RCC 7860 (cell line): ENCODE results near the gene ADD1.

Experiments
- DNase-seq: peaks from one replicate; pipeline ENCODE4 v3.0.0-alpha.2; 2015; ENCODE audit warnings: low spot score
- FAIRE-seq: peaks from 2 replicates; lab custom pipeline; 2012; peaks lifted over from hg19 to GRCh38; lab: Jason Lieb, UNC

The ADD1 gene, protein sequence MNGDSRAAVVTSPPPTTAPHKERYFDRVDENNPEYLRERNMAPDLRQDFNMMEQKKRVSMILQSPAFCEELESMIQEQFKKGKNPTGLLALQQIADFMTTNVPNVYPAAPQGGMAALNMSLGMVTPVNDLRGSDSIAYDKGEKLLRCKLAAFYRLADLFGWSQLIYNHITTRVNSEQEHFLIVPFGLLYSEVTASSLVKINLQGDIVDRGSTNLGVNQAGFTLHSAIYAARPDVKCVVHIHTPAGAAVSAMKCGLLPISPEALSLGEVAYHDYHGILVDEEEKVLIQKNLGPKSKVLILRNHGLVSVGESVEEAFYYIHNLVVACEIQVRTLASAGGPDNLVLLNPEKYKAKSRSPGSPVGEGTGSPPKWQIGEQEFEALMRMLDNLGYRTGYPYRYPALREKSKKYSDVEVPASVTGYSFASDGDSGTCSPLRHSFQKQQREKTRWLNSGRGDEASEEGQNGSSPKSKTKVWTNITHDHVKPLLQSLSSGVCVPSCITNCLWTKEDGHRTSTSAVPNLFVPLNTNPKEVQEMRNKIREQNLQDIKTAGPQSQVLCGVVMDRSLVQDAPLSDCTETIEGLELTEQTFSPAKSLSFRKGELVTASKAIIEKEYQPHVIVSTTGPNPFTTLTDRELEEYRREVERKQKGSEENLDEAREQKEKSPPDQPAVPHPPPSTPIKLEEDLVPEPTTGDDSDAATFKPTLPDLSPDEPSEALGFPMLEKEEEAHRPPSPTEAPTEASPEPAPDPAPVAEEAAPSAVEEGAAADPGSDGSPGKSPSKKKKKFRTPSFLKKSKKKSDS

DNA sequence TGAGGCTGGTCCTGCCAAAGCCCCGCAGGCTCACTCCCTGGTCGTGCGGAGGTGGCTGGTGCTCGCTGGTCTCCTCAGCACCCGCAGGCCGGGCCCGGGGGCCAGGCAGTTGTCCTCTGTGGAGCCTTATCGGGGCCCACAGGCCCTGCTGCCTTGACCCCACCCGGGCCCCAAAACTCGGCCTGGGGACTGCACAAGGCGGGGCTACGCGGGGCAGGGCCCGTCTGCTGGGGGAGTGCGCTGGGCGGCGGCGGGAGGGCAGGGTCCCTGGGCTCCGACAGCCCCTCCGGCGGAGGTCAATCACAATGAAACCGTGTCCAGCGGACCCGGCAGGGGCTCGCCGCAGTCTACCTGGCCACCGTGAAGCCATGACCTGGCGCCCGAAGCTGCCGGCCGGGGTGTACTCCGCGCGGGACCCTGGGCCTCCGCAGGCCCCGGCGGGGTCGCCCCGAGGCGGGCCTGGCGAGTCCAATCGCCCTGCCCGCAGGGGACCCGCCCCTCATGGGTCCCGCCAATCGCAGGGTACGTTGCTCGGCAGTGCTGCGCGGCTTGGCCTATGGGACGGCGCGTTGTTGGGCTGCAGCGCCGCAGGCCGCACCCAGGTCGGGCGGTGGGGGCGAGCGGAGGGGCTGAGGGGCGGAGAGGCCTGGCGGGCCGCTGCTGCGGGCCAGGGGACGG lies at the start of gene ADD1:
ADD1 (plus strand) TSS at position 582 of the 678 bp plus-strand sequence. CDS start 32,072 bp downstream, outside the sequence.
- DNase-seq (peak; percentile 80), FAIRE-seq (no peak)

DNA sequence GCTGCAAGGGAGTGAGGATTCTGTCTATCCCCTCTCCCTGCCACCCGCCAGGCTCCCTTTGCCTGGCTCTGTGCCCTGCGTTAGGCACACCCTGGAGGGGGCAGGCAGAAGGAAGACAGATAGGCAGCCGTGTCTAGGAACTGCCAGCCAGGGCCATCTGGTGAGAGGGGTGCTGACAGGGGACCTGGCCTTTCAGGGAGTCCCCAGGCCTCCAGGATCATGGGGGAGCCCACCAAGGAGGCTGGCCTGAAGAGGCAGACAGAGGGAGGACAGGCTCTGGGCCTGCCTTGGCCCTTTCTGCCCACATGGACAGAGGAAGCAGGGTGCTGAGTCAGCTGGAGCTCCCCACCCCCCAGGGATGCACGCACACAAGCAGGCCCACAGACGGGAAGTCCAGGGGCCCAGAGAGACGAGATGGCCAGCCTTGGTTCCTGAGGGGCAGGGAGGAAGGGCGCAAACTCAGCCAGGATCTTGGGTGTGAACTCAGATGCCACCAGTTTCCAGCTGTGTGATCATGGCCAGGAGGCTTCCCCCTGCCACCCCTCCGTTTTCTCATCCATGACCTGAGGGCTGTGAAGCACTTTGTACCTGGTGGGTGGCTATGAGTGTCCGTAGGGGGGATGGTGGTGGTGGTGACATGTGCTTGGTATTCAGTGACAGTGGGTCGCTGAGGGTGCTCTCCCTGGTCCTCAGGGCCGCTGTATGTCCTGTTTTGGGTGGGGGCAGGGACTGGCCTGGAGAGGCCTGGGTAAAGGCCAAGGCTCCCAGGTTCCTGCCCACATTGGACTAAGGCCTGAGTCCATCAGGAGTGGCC lies 49.0 kb upstream of the ADD1 start:
- FAIRE-seq (peak; percentile 73), DNase-seq (peak; percentile 87)

DNA sequence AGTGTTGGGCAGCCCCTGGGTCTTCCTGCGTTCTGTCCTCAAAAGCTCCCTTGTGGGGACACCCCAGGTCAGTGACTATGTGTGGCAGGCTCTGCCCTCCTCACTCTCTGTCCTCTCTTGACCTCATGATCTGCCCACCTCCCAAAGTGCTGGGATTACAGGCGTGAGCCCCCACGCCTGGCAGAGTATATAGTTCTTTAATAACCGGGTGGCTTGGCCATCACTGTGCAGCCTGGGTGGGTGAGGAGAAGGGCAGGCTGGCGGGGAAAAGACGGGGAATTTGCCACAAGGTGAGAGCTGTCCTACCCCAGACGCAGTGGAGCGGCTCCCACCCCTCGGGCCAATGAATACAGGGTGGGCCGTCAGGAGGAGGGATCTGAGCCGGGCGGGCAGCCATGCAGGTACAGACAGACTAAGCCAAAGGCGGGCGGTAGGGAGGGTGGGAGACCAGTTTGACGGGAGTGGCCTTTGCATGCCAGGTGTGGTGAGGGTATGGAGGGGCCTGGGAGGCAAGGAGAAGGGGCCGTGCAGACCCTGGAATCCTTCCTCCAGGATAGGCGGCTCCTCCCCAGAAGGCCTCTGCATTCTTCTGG lies 48.2 kb upstream of the ADD1 start:
- no peak for DNase-seq
- FAIRE-seq: no peak

DNA sequence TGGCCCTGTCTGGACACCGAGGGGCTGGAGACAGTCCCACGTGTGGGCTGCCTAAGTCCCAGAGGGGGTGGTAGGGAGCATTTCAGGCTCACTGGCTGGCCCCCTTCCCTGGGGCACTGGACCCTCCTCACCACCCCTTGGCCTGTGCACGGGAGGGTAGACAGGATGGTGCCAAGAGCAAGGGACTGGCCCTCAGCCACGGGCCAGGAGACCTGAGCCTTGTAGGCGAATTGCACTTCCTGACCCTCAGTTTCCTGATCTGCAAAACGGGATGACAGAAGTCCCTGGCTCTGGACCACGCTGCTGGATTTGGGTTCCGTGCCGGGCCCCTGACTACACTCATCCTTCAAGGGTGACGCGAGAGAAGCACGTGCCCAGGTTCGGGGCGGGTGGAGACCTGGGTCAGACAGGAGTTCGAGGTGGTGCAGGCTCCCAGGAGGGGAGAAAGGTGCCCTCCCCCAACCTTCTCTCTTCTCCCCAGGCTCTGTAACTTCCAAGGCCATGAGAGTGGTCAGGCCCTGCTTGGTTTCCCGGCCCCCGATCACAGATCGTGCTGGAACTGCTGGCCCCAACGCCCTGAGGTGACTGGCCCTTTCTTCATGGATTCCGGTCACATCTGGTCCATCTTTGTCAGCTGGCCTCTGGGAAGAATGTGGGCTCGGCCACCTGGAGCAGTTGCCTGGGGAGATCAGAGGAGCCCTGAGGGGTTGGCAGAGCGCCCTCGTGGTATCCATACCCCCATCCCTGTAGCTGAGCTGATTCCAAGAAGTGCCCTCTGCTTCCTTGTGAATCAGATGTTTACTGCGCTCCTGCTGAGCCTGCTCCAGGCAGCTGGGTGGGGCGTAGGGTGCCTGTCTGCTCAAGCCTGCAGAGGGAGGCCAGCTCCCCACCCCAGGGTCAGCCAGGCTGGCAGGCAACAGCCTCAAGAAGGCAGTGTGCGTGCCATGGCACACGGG lies 47.5 kb upstream of the ADD1 start:
- DNase-seq: peak; percentile 95
- FAIRE-seq: peak; percentile 95

DNA sequence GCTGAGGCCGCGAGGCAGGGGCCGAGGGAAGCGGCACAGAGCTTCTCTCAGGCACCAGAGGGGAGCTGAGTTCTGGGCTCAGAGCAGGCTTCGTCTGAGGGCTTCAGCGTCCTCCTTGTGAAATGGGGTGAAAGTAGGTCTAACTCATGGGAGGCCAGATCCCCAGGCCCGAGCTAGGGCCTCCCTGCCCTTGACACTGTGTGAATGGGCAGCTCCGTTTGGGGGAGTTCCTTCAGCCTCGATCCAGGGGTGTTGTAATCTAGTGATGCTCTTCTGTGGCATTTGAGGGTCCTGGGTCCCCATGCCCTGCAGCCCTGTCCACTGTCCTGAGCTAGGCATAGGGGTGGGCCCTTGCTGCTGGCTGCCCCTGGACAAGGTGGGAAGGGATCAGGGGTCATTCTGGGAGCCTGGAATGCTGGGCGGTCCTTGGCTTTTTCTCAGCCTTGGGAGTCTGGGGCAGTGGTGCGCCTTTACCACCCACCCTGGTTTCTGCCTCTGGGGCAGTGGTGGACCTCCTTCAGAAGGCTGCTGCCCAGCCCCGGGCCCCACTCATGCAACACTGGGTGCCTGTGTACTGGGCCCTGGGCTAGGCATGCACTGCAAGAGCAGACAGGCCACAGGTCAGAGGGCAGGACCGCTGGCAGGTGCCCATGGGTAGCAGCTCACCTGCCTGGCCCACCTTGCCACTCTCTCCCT lies 46.6 kb upstream of the ADD1 start:
- FAIRE-seq: no peak
- no peak for DNase-seq

DNA sequence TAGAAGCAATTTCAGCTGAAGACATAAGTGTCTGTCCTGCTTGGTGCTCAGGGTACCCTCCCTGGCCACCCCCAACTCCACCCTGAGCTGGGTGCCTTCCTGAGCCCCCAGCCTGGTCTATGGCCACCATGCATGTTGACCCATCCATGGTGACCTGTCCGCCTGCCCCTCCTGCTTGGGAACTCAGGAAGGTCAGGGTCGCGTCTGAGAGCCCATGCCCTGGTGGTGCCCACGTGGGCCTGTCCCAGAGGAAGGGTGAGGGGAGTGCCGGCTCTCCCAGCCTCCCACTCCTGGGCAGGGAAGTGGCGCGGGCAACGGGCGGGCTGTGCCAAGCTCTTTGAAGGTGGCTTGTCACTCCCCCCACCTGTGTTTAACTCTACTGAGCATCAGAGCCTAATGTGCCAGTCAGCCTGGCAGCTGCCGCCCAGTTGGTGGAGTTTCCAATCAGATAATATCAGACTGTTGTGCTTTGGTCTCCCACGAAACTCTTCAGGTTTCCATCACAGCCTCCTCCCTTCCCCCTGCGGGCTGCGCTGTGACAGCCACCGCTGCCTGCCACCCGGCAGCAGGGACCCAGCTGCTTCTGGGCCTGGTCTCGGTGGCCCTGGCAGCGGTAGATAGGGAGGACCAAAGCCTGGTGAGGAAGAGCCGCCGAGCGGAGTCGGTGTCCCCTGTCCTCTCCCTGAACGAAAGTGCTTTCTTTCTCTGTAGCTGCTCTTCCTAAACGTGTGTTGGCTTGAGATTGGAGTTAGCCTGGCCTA lies 45.9 kb upstream of the ADD1 start:
- FAIRE-seq (no peak), DNase-seq (no peak)

DNA sequence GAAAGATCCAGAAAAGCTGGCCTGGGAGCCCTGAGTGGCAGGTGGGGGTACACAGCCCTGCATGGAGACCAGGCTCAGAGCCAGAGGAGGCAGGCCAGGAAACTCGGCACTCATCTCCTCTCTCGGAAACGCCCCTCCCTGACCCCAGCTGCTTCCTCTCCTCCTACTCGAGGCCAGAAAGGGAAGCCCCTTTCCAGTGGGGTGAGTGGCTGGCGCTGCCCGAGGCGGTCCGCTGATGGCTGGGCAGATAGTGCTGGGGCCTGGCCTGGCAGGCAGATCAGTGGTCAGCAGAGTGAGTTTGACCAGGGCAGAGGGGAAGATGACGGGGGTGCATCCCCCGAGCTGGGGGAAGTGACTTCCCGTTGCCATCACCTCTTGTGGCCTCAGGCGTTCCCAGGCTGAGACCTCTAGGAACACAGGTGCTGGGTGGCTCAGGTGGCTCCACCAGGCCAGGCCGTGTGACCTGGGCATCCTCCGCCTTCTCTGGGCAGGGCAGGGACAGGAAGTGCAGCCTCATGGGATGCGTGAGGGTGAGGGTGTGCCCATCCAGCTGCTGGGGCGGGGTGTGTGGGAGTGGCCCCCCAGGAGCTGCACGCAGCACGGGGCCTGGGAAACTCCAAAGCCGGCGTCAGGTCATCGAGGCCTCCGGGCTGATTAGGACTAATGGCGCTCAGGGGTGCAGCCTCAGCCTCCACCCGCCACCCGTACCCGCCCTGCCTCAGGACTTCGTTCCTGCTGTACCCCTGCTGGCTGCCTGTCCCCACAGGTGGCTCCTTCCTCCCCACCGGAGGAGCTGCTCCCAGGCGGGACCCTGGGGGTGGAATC lies 45.0 kb upstream of the ADD1 start:
- peak; percentile 45 for FAIRE-seq

DNA sequence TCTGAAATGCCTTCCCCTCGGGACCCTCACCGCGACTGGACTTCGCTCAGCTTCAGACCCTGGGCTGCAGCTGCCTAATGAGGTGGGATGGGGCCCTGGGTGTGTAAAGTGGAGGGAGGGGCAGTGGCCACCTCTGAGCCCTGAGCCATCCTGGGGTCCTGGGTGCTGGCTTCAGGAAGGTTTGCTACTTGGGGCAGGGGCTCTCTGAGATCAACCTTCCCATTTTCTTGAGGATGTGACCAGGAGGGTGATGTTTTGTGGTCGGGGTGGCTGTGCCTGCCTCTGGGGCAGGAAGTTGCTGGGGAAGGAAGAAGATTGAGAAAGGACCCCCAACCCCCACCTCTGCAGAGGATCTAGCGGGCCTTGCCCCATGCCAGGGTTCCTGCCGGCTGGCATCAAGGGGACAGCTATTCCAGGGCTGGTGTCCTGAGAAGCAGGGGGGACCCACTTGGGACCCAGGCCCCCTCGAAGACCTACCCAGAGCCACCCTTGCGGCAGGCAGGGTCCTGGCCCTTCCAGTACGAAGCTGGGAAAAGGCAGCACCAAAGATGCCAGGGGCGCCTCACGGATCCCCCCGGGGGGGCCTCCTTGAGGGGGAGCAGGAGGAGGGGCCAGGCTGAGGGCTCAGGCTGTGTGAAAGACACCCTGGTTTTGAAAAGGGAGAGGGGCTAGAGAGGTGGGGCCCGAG lies 44.3 kb upstream of the ADD1 start:
- FAIRE-seq: no peak
- DNase-seq: no peak

More for the DNA sequence above, 45.0 kb upstream of the ADD1 start:
- DNase-seq: peak; percentile 71

DNA sequence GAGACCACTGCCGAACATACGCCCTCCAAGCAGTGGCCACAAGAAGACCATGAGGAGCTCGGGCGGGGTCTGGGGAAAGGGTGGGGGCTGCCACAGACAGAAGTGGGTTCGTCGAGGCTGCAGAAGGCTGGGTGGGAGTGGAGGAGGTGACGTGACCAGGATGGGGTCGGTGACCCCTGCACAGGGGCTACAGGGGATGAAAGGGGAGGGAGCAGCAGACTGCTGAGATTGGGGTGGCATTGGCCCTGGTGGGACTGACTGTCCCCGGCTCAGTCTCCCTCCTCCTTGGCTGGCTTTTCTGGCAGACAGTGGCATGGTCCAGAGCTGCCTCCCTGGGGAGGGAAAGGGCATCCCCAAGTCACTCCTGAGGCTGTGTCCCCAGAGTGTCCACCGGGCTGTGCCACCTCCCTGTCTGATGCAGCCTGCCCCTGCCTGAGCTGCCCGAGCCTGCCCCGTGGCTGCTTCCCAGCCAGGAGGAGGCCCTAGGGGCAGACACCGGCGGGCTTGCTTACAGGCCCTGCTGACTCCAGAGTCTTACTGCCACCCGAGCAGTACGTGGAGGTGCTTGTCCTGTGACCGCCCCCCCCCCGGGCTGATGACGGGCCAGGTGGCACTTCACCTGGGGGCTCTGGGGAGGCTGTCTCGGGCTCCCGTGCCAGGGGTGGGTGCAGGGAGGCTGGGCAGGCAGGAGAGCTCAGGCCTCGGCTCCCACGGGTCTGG lies 43.5 kb upstream of the ADD1 start:
- FAIRE-seq (no peak), DNase-seq (peak; percentile 26)

DNA sequence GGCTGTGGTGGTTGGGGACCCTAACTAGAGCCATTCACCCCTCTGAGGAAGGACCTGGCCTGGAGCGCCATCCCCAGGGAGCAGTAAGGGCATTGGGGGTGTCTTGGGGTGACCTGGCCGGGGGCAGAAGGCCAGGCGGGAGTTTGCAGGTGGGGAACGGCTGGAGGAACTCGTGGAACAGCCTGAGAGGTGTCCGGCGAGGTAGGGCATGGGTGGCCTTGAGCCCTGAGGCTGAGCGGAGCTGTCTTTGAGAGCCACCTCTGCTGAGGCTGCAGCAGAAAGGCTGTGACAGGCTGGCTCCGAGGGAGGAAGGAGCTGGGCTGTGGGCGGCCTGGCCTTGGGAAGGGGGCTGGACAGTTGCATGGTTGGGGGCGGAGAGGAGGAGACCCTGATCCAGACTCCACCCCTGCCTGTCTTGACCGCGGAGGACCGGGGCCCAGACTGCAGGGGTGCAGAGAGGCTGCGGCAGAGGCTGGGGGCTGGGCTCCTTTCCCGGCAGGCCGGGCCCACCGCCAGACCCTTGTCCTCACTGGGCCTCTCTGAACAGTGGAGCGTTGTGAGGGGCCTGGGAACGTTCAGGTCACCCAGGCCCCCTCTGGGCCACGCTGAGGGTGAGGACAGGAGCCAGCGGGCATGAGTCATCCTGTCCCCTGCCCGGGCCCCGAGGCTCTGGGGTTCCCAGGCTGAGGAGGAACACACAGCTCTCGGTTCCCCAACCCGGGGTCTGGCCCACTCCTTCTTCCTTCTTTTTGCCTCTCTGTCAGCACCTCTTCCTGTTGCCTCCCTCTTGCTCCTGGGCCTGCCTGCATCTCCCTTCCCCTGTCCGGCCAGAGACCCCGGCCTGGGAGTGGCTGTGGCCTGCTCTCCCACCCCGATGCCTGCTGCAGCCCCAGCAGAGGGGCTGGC lies 42.7 kb upstream of the ADD1 start:
- peak; percentile 76 for FAIRE-seq
- peak; percentile 52 for DNase-seq

DNA sequence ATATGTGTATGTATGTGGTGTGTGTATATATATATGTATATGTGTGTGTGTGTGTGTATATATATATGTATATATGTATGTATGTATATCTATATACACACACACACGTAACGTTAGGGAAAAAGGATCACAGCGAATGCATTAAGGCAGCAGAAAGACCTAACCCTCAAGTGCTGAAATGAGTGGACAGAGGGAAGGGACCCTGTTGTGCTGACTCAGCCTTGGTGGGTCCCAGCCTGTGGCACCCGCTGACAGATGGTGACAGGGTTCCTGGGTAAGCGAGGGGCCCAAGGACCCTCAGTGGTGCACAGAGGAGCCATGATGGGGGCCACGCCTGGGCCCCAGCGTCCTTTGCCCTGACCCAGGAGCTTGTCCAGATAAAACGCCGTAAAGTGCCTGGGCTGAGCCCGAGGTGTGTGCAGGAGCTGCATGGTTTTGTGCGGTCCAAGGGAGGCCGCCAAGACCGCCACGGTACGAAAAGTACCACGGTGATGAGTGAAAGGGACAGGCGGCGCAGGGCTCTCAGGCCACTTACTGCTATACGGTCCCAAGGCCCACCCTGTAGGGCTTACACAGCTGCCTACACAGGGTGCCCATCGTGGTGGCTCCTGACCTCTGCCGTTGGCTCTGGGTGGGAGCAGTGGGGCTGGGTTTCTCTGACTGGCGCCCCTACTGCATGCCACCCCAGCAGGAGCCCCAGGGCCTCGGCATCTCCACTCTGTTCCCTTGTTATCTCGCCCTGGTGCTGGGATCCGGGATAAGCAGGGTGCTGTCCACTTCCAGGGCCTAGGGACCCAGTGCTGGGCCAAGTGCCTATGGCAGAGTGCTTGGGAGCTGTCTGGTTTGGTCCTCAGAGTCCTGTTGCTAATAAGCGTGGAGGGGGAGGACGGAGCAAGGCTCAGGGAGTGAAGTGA lies 40.8 kb upstream of the ADD1 start:
- FAIRE-seq (no peak), DNase-seq (no peak)

DNA sequence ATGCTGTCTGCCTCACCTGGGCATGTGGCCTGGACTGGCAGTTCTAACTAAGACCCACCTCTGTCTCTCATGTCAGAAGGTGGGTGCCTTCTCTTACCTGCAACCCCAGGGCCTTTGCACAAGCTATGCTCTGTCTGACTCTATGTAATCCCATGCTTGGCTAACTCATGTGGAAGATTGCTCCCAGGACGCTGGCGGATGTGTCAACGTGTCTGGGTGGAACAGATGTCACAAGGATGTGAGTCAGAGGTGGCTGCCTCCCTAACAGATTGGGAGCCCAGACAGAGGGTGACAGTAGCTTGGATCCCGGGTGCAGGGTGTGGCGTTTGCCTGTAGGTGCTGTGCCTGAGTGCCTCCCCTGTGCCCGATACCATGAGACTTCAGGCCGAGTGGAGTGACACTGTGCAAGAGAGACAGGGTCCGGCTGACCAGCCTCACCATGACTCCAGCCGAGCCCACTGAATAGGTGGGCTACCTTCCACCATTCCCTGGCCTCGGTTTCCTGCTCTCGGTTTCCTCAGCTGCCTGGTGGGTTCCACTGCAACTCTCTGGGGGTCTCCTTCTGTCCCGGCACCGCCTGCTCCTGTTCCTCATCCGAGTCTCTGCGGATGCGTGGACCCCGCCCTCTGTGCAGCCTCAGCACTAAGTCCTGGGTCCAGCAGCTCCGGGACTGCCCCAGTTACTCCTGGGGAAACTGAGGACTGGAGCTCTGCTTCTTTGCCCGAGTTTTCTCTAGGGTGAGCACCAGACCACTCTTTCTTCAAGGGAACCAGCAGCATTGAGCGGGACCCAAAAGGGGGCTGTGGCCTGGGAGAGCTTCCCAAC lies 39.8 kb upstream of the ADD1 start:
- DNase-seq (peak; percentile 89), FAIRE-seq (peak; percentile 84)
